Stimulated activated CD4-positive, alpha-beta T cell treated with anti-CD3 and anti-CD28 coated beads, Interleukin-1b, Interleukin-23, amount 100 ng/mL, for 48 hours (primary cell): ENCODE data around the gene COL9A1.

Experiments
- DNase-seq: peaks from one replicate; pipeline ENCODE4 v3.0.0-alpha.2; 2020

Gene COL9A1

DNA sequence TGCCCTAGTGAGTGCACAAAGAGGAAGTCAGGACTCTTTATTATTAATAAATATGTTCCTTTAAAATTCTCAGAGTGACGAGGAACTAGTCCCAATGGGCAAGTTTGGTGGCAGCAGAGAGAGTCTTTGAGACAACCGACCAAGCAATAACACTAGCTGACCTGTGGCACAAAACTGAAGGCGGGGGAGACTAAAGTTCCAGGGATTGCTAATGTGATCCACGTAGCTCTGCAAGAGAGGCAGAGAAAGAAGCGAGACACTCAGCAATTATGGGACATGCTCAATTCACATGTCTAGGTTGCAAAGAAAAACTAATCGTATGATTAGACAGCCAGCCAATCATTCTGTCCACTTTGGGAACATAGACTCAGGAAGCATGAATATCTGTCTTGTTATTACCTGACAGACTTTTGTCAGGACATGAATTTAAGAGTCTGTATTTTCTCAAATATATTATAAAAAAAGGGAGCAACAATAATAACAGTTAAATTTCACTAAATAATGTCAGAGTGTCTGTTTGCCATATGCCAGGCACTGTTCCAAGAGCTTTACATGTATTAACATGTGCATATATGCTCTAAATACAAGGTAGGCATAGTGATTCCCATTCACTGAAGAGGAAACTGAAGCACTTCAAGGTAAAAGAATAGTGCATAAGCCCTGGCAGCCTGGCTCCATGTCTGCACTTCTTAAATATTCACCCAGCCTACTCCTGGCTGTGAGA lies 81.0 kb downstream of the COL9A1 start:
- no peak for DNase-seq

DNA sequence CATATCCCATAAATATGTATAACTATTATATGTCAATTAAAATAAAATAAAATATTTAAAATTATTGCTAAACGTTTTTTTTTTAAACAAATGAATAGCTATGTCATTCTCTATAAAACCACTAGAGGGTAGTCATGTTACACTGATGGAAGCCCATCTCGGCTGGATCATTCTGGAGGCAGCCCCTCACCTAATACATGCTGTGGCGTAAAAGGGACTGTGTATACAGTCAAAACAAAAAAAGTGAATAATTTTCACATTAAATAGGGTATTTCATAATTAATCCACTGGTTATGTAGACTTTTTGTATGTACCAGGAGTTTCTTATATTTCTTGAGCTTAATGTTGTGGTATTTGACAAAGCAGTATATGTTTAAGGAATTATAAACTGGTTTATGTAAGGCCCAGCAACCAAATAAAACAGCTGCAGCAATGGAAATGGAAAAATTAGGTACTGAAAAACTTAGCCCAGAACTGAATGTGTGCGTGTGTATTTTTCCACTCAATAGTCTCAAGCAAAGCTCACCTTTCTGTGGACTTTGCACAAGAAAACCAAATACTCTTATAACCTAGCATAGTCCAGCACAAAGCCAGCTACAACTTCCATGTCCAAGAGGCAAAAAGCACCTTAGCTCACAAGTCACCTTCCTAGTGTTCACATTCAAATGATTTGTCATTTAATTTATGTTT lies 81.7 kb downstream of the COL9A1 start:
- no peak for DNase-seq

GRCh38 chr6:70219943-70220613 lies 82.8 kb downstream of the COL9A1 start:
- no peak for DNase-seq

GRCh38 chr6:70216767-70217166 lies 86.1 kb downstream of the COL9A1 start:
- DNase-seq = no peak

GRCh38 chr6:70215460-70216108 lies 87.3 kb downstream of the COL9A1 start:
- no peak for DNase-seq

DNA sequence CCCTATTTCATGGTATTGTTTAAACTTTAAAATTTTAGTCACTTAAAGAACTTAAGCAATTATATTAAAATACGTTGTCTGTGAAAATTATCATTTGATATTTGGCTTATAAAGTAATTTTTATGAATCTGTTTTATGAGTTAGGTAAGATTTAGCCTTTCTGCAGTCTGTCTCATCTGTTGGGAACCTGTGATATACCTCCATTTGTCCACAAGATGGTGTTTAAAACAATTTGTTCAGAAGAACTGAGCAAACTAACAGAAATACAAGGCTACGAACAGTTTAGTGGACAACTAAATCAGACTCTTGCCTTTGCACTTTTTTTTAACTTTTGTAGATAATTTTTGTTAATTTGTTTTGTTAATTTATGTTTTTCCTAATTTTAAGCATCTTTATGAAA lies 92.4 kb downstream of the COL9A1 start:
- no peak for DNase-seq

DNA sequence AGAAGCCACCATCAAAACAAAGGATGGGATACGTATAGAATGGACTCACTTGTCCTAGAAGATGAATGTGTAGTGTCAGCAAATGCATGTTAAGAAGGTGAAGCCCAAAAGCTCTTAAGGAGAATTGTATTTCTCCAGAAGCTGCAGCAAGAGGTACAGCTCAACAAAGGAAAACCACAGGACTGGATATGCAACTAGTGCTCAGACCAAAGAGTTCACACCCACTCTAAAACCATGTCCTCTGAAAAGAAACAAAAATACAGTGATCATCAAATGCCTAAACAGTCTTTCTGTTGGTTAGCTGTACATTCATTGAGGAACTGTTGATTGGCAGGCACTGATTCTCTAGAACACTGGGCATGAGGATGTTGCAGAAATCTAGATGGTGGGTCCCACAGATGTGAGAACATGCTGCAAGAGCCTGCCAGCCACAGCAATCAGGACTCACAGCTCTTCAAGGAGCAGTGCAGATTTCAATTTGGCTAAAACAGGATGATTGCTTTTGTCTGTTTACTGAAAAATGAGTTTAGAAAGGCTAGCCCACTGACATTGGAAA lies 94.6 kb downstream of the COL9A1 start:
- no peak for DNase-seq

DNA sequence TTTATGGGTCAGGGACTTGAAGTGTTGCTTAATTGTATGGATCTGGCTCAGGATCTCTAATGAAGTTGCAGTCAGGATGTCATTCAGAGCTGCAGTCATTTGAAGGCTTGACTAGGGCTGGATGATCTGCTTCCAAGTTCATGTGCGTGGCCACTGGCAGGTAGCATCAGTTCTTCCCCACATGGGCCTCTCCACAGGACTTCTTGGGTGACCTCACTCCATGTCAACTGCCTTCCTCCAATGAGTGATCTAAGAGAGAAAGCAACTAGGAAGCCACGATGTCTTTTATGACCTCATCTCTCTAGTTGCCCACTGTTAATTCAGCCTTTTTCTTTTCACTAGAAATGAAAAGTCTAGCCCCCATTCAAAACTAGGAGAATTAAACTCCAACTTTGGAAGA lies 104.1 kb downstream of the COL9A1 start:
- DNase-seq = no peak

DNA sequence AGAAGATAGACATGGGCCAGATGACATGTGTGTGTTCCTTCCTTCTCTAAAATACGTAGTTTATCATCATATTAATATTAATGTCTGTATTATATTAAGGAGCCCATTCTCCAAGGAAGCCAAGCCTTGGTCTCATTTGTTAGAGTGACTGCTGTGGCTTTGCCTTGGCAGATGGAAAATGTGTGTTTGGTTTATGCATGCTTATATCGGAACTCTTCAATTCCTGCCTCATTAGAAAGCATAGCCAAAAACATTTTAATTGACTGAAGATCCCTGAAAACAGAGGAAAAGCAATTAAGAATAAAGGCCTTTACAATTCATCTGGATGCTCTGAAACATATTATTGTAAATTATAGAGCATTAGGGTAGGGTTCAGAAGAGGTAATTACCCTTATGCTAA lies 106.4 kb downstream of the COL9A1 start:
- DNase-seq = no peak

- no peak for DNase-seq
Measured at GRCh38 chr6:70194421-70194820, 108.5 kb downstream of the COL9A1 start.

GRCh38 chr6:70188202-70188601 lies 114.7 kb downstream of the COL9A1 start:
- no peak for DNase-seq

GRCh38 chr6:70186461-70186860 lies 116.4 kb downstream of the COL9A1 start:
- DNase-seq = no peak

- no peak for DNase-seq
Measured at GRCh38 chr6:70184723-70185122, 118.2 kb downstream of the COL9A1 start.

- DNase-seq = no peak
Measured at GRCh38 chr6:70183538-70183937, 119.3 kb downstream of the COL9A1 start.

GRCh38 chr6:70180901-70181599 lies 121.8 kb downstream of the COL9A1 start:
- no peak for DNase-seq

GRCh38 chr6:70180183-70180900 lies 122.5 kb downstream of the COL9A1 start:
- DNase-seq = no peak

- DNase-seq = no peak
Measured at GRCh38 chr6:70176842-70177550, 125.9 kb downstream of the COL9A1 start.

- DNase-seq = no peak
Measured at GRCh38 chr6:70175770-70176169, 127.1 kb downstream of the COL9A1 start.

DNA sequence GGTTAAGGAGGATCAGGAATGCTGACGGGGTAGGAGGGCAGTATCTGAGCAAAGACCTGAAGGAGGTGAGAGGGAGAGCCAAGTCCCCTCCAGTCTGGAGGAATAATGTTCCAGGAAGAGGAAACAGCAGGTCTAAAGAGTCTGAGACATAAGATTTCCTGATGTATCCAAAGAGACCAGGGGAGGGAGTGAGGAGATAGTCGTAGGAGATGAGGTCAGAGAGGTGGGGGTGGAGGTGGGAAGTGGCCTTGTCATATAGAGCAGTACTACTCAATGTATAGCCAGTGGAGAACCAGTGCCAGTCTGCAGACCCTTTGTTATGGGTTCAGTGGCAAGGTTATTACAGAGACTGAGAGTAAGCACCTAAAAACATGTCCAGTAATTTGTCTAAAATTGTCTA lies 130.6 kb downstream of the COL9A1 start:
- DNase-seq = no peak

GRCh38 chr6:70171236-70171635 lies 131.6 kb downstream of the COL9A1 start:
- no peak for DNase-seq

GRCh38 chr6:70168681-70169377 lies 134.1 kb downstream of the COL9A1 start:
- DNase-seq = no peak
